ENCODE results near the gene APOL3.

GRCh38 chr22:36175892-36176291, 15.3 kb upstream of the APOL3 start:
- no peak for TF ChIP-seq EZH2 (conservative IDR thresholded peaks at IDR 0.05; ENCODE audit: low read depth, low read length)
- TF ChIP-seq TOE1 (CRISPR knock-in tag; IDR thresholded peaks at IDR 0.05): no peak
- no peak for TF ChIP-seq THAP11 (CRISPR knock-in tag; IDR thresholded peaks at IDR 0.05)
- no peak for TF ChIP-seq ZNF382 (CRISPR knock-in tag; IDR thresholded peaks at IDR 0.05; ENCODE audit: borderline replicate concordance)
- TF ChIP-seq MIER3 (CRISPR knock-in tag; IDR thresholded peaks at IDR 0.05; ENCODE audit: borderline replicate concordance): no peak
- TF ChIP-seq ATRX (CRISPR knock-in tag; IDR thresholded peaks at IDR 0.05; ENCODE audit: borderline replicate concordance): no peak

Data from HepG2 (cell line).